Activated gamma-delta T cell treated with Interleukin-2 at 50 U/mL for 16 hours (primary cell): ENCODE measurements around the gene SEMA4C.

Experiments
- DNase-seq: peaks from one replicate; pipeline ENCODE4 v3.0.0-alpha.2; 2020

The SEMA4C gene

DNA sequence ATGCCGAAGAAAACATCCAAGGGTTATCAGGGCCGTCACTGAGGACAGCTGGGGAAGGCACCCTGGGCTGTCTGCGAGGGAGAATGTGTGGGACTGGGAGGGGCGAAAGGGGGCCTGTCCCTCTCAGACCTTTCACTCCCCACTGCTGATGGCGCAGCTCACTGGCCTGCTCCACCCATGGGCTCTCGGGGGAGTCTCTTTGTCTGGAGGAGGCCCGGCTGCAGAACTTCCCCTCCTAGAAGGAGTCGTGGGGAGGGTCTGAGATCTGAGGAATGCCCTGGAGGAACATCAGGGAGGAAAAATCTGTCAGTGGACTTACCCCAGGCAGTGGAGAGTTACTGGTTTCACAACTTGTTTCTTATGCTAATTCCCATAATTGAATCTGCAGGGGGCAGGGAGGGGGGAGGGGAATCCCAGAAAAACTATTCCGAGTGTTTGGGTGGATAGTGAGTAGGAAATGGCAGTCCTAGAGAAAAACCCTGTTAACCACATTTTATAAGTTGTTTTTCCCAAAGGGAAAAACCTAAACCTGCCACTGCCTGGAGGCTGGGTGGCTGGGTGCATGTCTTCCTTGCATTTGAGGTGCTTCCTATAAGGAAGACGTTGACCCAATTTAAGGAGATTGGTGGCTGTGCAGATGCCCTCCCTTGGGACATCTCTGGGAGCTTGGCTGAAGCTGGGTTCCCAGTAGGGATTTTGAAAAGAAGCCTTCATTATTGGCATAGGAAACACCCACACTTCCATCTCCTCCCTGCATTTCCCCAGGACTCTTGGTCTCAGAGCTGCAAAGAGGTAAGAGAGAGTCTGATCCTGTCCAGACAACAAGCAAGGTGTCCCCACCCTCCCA is 11.7 kb upstream of the SEMA4C start:
- DNase-seq = no peak

DNA sequence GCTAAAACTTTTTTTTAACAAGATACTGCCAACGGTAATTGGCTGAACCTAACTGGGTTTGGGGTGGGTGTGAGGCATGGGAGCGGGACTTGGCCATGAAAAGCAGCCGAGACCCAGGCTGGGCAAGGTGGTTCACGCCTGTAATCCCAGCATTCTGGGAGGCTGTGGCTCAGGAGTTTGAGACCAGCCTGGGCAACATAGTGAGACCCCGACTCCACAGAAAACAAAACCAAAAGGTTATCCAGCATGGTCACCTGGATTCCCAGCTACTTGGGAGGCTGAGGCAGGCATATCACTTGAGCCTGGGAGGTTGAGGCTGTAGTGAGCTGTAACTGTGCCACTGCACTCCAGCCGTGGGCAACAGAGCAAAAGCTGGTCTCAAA is 11.0 kb upstream of the SEMA4C start:
- no peak for DNase-seq

DNA sequence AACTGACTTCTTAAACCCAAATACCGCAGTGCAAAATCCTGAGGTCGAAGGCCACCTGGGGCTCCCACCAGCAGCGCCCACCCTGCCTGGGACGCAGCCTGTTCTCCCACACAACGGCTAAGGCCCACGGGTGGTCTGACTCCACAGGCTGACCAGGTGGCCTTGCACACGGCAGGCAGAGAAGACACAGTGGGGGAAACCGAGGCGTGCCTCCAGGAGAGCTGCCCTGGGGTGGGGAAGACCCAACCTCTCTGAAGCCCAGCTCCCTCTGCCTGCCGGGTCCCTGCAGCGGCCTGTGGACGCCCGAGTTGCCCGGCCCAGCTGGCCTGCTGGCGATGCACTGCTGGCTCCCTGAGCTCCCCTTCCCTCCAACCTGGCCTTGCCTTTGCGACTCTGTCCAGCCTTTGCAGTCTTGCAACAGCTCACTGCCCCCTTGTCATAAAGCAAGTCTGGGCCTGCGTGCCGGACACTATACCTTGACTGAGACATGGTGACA is 9.7 kb upstream of the SEMA4C start:
- DNase-seq = no peak

DNA sequence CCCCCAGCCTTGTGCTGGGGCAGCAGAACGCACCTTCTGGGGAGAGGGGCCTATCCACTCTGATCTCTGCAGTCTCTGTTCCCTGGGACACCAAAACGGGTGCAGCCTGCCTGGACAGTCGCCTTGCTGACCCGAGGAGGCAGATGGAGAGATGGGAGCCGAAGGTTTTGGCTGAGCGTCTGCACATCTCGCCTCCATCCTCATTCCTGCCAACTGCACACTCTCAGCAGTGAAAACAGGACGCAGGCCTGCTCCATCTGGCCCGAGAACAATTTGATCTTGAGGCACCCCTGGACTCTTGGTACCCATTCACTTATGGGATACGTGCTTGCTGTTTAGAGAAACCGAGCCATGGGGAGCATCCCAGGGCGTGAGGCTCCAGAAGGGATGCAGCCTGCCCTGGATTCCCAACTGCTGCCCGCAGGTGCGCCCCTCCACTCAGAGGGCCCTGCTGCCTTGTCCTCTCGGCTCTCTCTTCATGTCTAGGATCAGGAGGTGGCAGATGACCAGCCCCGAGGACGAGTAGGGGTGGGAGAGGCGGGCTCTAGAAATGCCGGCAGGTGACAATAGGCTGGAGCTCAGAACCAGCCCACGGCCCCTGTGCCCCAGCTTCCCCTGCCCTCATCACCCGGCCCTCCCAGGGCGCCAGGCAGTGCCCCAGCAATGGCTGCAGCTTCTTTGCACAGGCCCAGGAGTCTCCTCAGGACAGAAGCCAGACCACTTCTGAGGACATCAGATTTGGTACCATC is 9.1 kb upstream of the SEMA4C start:
- no peak for DNase-seq

DNA sequence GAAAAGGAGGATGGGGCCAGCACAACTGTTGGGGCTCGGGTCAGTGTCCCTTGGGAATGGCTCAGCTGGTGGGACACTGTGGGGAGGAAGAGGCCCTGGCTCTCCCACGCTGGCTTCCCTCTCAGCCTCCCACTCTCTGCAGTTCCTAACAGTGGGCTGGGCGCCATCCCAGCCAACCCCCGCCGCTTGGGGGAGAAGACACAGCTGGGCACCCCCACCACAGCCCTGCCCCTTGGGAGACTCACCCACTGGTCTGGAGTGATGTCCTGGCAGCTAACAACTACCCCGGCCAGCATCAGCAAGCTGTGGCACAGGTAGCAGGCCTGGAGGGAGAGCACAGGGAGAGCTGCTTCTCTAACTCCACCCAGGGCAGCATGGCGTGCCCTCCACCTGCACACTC is 8.3 kb upstream of the SEMA4C start:
- no peak for DNase-seq

DNA sequence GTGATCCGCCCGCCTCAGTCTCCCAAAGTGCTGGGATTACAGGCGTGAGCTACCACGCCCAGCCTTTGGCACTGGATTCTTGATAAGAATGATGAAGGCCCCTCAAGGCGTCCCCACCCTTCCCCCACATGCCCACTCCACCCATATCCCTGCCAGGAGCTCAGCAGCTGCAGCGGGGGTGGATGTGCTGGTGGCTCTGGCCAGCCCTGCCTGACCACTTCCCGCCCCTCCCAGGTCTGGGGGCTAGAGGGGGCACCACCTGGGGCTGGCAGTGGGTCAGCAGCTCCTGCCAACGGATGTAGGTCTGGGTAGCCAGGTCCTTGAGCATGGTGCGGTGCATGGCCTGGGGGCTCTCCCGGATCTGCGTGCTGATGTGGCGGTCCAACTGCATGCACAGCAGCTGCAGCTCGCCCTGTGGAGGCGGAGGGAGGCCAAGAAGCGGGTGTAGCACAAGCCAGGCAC is 7.8 kb upstream of the SEMA4C start:
- no peak for DNase-seq

DNA sequence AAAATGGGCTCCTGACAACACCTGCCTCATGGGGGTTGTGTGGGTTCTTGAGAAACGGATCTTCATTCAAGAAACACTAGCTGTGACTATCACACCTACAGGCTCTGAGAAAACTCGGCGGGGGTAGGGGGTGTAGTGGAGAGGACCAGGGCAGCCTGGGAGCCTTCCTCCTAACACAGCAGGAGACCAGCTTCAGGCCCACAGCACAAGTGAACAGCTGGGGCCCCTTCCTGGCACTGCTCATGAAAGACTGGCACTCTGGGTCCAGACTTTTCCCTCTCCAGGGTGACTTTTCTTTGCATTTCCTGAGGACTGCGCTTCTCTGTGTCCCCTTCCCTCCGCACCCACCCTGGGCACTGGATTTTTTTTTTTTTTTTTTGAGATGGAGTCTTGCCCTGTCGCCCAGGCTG is 7.2 kb upstream of the SEMA4C start:
- no peak for DNase-seq

DNA sequence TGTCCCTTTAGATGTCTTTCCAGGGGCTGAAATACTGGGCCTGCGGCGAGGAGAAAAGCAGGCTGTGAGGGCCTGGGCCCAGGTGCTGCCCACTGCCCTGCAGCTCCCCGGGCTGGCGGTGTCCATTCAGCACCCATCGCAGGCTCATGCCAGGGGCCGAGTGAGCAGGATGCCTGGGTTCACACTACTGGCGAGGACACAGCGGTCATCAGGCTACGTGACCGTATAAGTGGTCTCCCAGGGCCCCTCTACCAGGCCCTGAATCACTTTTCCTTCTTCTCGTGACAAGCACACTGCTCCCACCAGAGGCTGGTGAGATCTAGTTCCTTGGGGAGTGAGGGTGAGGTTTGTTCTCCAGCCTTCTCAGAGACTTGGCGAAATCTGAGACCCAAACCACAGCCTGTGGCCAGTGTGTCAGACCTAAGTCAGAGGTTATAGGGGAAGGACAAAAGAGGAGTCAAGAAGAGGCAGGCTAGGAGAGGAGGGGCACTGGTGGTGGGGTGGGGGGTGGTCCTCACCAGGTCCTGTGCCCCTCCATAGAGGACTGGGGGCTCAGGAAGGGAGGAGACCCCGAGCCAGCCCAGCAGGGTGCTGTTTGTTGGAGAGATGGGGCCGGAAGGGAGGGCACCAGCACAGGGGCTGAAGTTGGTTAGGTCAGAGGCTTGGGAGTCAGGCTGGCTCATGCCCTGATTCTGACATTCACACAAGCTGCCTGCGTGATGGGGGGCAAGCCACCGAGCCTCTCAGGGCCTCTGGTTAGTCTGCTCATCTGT is 6.6 kb upstream of the SEMA4C start:
- no peak for DNase-seq

DNA sequence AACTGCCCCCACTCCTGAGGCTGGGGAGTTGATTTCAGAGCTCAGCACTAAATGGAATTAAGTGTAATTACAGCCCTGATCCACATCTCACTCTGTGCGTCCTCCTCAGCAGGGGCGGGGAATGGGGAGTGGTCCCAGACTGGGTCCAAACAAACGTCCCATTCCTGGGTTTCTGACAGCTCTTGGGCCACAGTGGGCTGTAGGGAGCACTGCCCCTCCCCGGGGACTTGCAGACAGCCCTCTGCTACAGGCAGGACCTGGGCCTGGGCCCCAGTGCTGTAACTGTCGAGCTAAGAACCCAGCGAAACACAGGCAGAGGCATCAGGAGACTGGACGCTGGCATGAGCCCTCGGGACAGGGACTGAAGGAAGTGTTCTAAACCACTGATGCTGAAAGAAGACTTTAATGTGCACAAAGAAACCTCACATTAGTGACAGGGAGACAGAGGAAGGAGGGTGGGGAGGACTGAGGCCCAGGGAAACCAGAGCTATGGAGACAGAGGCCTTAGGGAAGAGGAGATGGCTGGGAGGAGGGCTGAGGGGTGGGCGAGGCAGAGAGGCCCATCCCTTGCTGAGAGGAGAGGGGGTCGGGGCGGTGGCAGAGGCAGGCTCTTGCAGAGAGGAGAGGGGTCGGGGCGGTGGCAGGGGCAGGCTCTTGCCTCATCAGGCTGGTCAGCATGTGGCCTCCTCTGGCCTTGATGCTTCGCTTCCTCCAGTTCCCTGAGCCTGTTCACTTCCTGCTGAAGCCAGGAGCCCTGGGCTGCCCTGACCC is 5.8 kb upstream of the SEMA4C start:
- no peak for DNase-seq

DNA sequence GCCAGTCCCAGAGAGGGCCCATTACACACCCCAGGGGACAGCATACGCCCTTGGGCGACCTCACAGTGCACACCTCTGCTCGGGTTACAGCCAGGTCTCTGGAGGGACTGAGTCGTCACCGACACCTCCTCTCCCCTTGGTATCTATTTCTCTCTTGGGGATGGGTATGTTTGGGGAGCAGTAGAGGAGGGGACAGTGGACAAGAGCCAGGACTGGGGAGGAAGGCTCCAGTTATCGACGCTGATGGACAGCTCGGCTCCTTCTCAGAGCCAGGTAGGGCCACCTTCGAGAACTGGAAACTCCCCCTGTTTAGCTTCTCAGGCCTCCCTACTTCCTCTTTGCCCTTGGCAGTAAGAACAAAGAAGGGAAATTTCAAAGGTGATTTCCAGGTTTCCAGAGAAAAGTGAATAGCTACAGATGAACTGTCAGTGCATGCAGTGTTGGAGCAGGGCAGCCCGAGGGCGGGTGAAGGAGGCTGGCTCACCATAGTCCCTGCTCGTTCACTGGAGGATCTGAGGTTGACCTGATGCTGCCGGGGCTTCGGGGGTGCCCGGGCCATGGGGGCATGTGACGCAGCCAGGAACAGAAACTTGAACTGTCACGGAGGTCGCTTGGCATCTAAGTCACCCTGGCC is 4.4 kb upstream of the SEMA4C start:
- no peak for DNase-seq

DNA sequence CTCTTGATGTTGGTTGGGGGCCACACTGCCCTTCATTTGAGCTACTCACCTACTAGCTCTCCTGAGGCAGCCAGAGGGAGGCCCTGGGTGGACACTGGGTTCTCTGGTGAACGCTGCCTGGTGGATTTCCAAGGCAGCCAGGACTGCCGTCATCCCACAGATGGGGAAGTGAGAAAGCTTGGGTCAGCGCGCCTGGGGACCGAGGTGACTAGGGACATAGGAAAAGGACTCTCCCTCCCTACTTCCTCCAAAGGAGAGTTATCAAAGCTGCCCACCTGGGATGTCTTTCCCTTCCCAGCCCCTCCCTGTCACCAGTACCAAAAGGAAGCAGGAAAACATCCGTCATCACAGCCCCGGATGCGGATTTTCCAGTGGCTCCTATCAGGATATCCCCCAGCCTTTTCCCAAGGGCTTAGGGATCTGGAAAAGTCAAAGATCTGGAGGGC is 3.8 kb upstream of the SEMA4C start:
- DNase-seq = no peak

DNA sequence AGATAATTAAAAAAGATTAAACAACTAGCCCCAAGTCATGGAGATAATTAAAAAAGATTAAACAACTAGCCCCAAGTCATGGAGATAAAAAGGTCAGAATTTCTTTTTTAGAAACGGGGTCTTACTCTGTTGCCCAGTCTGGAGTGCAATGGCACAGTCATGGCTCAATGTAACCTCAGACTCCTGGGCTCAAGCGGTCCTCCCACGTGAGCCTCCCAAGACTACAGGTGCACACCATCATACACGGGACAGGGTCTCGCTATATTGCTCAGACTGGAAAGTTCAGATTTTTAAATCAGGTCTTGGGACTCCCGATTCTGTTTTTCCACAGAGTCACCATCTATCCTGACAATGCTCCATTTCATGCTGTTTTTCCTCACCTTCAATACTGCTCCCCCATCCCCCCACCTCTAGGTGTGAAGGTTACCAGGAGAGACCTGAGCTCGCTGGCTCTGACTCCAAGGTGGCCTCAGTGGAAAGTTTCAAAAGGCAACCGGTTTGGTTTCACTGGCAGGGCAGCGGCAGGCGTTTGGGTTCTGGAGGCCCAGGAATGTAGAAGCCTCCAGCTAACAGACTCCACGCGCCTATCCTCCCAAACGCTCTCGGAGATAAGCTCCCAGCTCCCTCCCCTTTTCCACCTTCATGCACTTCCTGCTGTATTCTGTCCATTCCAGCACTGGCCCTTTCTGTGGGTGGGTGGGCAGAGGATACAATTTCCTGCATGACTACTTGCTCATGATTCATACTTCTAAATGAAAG is 2.9 kb upstream of the SEMA4C start:
- DNase-seq = no peak

DNA sequence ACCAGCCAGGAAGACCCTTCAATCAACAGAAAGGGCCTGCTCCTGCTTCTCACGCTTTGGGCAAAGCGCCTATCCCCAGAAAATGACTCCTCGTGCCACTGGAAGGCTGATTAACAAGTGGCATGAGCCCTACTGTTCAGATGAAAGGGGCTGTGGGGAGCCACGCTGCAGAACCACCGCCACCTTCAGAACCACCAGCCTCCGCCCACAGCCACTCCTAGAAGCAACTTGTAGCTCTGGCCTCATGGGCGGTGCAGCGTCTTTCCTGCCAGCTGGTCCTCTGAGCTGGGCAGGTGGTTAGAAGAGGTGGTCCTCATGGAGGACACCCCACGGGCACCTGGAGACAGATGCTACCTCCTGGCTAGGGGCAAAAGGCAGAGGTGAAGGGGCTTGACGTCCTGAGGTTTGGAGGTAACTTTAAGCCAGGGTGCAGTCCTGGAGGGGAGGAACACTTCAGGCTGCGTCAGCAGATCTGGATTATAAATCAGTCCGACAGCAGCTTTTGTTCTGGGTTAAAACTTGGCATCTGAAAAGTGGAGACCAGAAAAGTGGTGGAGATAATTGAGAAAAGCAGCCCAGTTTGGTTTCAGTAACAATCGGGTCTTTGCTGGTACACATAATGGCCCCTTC is 861 bp upstream of the SEMA4C start:
- peak; percentile 69 for DNase-seq

DNA sequence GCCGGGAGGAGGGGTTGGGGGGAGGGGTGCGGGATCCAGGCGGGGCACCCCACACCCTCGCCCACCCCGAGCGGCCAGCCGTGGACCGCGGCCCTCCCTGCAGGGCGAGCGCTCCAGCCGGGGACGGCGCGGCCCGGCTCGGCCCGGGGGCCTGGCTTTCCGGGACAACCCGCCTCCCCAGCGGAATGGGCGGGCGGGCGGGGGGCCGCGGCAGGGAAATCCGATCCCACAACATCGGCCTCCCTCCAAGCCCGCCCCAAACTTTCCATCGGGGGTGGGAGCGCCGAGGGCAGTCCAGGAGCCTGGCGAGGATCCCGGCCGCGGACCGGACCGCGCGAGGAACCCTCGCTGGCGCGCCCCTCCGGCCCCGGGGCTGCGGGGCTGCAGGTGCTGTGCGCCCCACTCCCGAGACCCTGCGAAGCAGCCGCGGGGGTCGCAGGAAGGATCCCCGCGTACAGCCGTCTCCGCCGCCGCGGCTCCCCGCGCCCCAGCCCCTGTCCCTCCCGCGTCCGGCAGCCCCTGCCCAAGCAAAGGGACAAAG is 529 bp downstream of the SEMA4C start:
- no peak for DNase-seq

DNA sequence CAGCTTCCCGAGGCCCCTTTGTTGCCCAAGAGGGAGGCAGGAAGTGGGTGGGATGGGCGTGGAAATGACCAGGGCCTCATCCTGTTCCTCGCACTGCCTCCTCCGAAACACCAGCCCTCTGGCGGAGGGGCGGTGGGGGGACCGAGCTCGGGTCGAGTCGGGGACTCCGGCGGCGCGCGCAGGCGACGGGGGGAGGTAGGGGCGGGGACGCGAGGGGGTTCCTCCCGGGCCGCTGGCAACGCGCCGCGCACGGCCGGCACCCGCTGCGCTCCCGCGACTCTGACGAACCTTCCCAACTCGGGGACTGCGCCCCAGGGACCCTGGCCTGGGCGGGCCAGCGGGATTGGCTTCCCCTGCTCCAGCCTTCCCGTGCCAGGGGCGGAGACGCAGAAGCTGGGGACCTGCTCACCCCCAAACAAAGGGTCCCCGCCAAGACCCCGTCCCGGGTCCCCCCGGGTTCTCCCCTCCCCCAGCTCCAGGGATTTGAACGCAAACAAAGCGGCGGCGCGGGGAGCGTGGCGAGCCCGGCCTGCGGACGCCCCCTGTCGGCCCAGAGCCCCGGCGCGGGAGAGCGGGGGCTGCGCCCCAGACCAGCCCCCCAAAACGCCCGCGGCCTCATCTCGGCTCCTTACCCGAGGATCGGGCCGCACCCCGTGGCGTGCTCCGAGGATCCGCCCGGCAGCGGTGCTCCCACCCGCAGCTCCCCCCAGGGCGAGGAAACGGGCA is 1.2 kb downstream of the SEMA4C start:
- DNase-seq = peak; percentile 62

DNA sequence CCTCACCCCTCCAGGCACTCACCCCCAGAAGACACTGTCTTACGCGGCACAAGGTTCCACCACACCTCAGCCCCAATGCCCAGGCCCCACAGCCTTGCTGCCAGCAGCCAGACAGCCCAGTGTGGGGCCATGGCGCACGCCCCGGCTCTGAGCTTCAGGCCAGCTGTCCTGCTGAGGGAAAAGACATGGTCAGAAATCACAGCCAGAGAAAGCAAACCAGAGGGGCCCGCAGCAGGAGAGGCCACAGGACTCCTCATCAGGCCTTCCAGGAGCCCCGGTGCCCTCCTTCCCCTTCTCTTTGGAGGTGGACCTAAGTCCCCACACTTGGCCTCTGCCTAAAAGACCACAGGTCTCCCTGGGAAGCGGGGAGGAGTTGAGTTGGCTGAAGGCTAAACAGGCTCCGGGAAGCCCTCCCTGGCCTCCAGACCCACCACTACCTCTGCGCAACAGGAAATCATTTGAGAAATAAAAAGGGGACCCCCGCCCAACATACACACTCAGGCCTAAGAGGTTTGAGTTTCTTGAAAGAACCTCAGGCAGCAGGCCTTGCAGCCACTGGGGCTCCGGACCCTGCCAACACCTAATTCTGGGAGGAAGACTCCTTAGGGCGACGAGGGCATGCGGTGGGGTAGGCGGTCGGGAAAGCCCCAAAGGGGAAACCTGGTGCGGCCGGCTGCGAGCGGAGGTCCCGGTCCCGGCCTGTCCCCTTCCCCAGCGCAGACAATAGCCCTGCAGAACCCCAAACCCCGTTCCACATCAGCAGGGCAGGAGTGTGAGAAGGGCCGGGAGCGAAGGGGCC is 1.9 kb downstream of the SEMA4C start:
- DNase-seq = no peak

DNA sequence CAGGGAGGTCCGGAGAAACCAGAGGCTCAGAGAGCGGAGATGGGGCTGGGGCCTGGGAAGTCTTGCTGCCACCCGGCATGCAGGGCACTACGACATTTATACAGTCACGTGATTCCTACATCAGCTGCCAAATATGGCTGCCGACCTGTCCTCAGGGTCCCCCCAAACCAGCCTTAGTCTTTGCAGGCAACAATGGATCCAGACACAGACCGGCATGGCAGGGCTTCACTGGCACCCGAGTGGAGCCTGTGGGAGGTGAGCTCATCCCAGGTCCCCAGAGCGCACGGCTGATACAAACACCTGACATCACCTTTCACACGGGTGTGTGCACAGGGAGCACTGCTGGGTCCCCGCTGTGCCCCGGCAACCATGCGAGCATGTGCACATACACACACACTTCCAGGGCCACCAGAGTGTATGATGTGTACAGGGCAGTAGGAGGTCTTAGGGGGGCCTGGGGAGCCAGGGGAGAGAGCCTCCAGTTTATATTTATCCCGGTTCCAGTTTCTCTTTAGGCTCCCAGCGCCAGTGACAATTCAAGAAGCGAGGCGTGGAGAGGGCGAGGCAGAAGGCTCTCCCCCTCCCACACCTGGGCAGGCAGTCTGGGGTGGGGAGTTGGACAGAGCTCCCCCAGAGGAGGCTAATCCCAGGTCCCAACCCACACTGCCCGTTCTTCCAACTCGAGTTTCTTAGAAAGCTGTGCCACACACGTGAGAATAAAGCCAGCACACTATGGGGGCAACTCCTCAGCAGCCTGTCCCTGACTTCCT is 2.7 kb downstream of the SEMA4C start:
- no peak for DNase-seq

DNA sequence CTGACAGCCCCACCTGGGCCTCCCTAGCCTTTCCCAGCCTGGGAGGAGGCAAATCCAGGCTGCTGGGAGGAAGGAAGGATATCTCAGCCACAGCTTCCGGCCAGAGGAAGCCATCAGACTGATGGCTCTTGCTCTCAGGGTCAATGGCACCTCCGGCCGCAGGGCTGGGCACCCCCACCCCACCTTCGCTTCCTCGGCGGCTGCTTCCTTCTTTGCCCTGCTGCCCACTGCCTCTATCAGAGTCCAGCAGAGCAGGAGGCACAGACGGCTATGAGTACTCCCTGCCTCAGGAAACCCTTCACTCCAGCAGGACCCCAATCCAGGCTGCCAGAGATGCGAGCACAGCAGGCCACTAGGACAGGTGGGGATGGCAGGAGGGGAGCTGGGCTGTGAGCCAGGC is 3.3 kb downstream of the SEMA4C start:
- DNase-seq = no peak
